B cell (primary cell): ENCODE data around the gene UBFD1. TPM values are rescaled to one million over a fixed set of nuclear protein-coding genes. Genes with fewer than 3 reads are reported as not detected.

Source experiments
- ATAC-seq: fragments of 200-7000 bp; cut with Tn5 transposase; one replicate; pipeline ENCODE4 v1.10.0; 2021; ENCODE audit warnings: low read depth, mild to moderate bottlenecking, moderate number of reproducible peaks, moderate library complexity
- CTCF ChIA-PET: fragments of 350-600 bp; sonication (Branson Sonifier 250); formaldehyde crosslinking; loops from one replicate; lab custom pipeline; 2021; ENCODE audit warnings: antibody characterized with exemption, inconsistent platforms; lab: Charles Lee
- POLR2A ChIA-PET: fragments of 350-600 bp; sonication (Branson Sonifier 250); formaldehyde crosslinking; loops from one replicate; lab custom pipeline; 2021; ENCODE audit warnings: antibody characterized with exemption; lab: Charles Lee
- DNase-seq: peaks from one replicate; pipeline ENCODE4 v3.0.0; 2013
- H2AFZ ChIP-seq: 2 replicates; pipeline ENCODE4 v1.6.1; 2012; ENCODE audit warnings: mild to moderate bottlenecking, low read depth, low read length; ENCODE audit not compliant: insufficient read depth, poor library complexity, severe bottlenecking
- H3K27ac ChIP-seq, 2 donors: 1 replicate in 1 of 2; 2 replicates in 1 of 2; pipeline ENCODE4 v1.5.1; 2012 to 2013; ENCODE audit warnings: low read length in 2 of 2, mild to moderate bottlenecking in 2 of 2, moderate library complexity in 1 of 2
- H3K27me3 ChIP-seq, 4 experiments: fragments of 200-600 bp in 1 of 4; sonication (generic) in 1 of 4; replicated peaks in 1 of 4; 1 replicate in 2 of 4; 2 replicates in 2 of 4; pipeline versions ENCODE4 v1.6.1 to v1.7.0; 2013 to 2016; ENCODE audit warnings: low read length in 3 of 4, mild to moderate bottlenecking in 2 of 4, mixed read lengths in 1 of 4, moderate library complexity in 1 of 4; ENCODE audit not compliant: insufficient read depth in 4 of 4, control insufficient read depth in 3 of 4; ENCODE audit errors: control extremely low read depth in 1 of 4
- H3K36me3 ChIP-seq, 2 experiments: replicated peaks in 1 of 2; 1 replicate in 1 of 2; 2 replicates in 1 of 2; pipeline versions ENCODE4 v1.6.1 to v1.7.1; 2013; ENCODE audit warnings: low read length in 1 of 2; ENCODE audit not compliant: insufficient read depth in 2 of 2, control insufficient read depth in 1 of 2; ENCODE audit errors: control extremely low read depth in 1 of 2, extremely low read depth in 1 of 2
- H3K4me1 ChIP-seq, 2 donors: fragments of 200-600 bp in 1 of 2; sonication (generic) in 1 of 2; 1 replicate in 1 of 2; 2 replicates in 1 of 2; pipeline versions ENCODE4 v1.5.1 to v1.6.1; 2013 to 2017; ENCODE audit warnings: low read length in 2 of 2; ENCODE audit not compliant: control insufficient read depth in 2 of 2, insufficient read depth in 2 of 2
- H3K4me2 ChIP-seq: replicated peaks from 2 replicates; pipeline ENCODE3; 2012; ENCODE audit warnings: mild to moderate bottlenecking, low read depth, low read length; ENCODE audit not compliant: poor library complexity, severe bottlenecking
- H3K4me3 ChIP-seq, 5 experiments: fragments of 200-600 bp in 1 of 5; sonication (generic) in 1 of 5; 1 replicate in 3 of 5; 2 replicates in 2 of 5; pipeline versions ENCODE4 v1.5.1 to v1.7.0; 2011 to 2016; ENCODE audit warnings: low read length in 4 of 5, mild to moderate bottlenecking in 4 of 5, low read depth in 2 of 5, control low read depth in 1 of 5, moderate library complexity in 1 of 5; ENCODE audit not compliant: insufficient read depth in 1 of 5; ENCODE audit errors: control extremely low read depth in 1 of 5, extremely low read depth in 1 of 5
- H3K79me2 ChIP-seq: fragments of 200-600 bp; sonication (generic); one replicate; pipeline ENCODE4 v1.6.0; 2016; ENCODE audit warnings: low read length; ENCODE audit not compliant: control insufficient read depth, insufficient read depth
- H3K9ac ChIP-seq: fragments of 200-600 bp; sonication (generic); 2 replicates; pipeline ENCODE4 v1.6.1; 2017; ENCODE audit warnings: mild to moderate bottlenecking, low read length, moderate library complexity
- H3K9me3 ChIP-seq, 3 donors: one replicate each; pipeline versions ENCODE4 v1.6.1 to v1.7.1; 2013; ENCODE audit warnings: low read length in 2 of 3; ENCODE audit not compliant: control insufficient read depth in 2 of 3, insufficient read depth in 1 of 3; ENCODE audit errors: control extremely low read depth in 1 of 3
- H4K20me1 ChIP-seq: 2 replicates; pipeline ENCODE4 v1.6.0; 2012; ENCODE audit warnings: mild to moderate bottlenecking, low read length; ENCODE audit not compliant: insufficient read depth, control insufficient read depth, poor library complexity, severe bottlenecking
- H3K27ac Mint-ChIP-seq: one replicate; pipeline ENCODE4 v1.8.0; 2021; ENCODE audit warnings: mixed read lengths
- H3K27me3 Mint-ChIP-seq: one replicate; pipeline ENCODE4 v1.8.0; 2021; ENCODE audit warnings: mixed read lengths
- H3K4me1 Mint-ChIP-seq: one replicate; pipeline ENCODE4 v1.8.0; 2021; ENCODE audit warnings: mixed read lengths
- H3K4me3 Mint-ChIP-seq: one replicate; pipeline ENCODE4 v1.8.0; 2021; ENCODE audit warnings: mixed read lengths
- H3K9me3 Mint-ChIP-seq: one replicate; pipeline ENCODE4 v1.8.0; 2022; ENCODE audit warnings: mixed read lengths; ENCODE audit not compliant: insufficient read depth
- EZH2 ChIP-seq: IDR thresholded peaks from 2 replicates; pipeline ENCODE4 v1.6.1; 2012; ENCODE audit warnings: borderline replicate concordance, low read depth, mild to moderate bottlenecking, moderate library complexity, low read length; ENCODE audit not compliant: insufficient read depth, poor library complexity, severe bottlenecking
- WGBS: methylation state at CpG from one replicate; pipeline ENCODE4 v1.1.5; 2013; ENCODE audit warnings: missing lambda C conversion rate; ENCODE audit not compliant: insufficient coverage; 5-methylcytosine and 5-hydroxymethylcytosine counted together
- intact Hi-C: fragments of 100-400 bp; cut with micrococcal nuclease; formaldehyde crosslinking; loops from one replicate; pipeline ENCODE4 v1.10.0; 2022
- polyA plus RNA-seq: library from polyadenylated mRNA; depleted of rRNA; stranded (reverse); fragments of >200 nt; gene quantifications from 2 replicates; pipeline ENCODE4 v1.2.3, GENCODE V29; 2012
- total RNA-seq, 2 donors: library from RNA; stranded (reverse); fragments of 120-200 nt in 1 of 2; gene quantifications; 1 replicate in 1 of 2; 2 replicates in 1 of 2; pipeline versions ENCODE4 v1.2.3 to v1.2.4, GENCODE V29; 2013 to 2022
- TF ChIP-seq, protein P1 (sequence below): fragments of 200-600 bp; IDR thresholded peaks from one replicate; pipeline ENCODE4 v1.8.0; 2022; ENCODE audit warnings: antibody characterized with exemption, mild to moderate bottlenecking

The UBFD1 gene
- total and polyA plus RNA-seq, 2 donors (not counting 1 experiment from before 2014, with no cell fraction given): 12.8 to 49.2 TPM

- Histone ChIP-seq H3K4me3 (peak overlapping the region; percentile 75 to 95 (median 91)), H4K20me1 (peaks cover 50% of the 10 kb centered on the region), H3K9me3 (no peaks in the 10 kb centered on the region), H3K27me3 (no peaks in the 10 kb centered on the region), H3K79me2 (peaks cover 76% of the 10 kb centered on the region), H3K9ac (peak overlapping the region; percentile 86), H3K4me2 (peak overlapping the region; percentile 92), H3K36me3 (peaks cover 0 to 11% of the 10 kb centered on the region in 2 experiments), H3K27ac (peak overlapping the region; percentile 86 to 91), H2AFZ (no peak overlapping the region), H3K4me1 (peaks cover 44 to 64% of the 10 kb centered on the region in 2 donors)
- Mint-ChIP-seq H3K27me3 (no peaks in the 10 kb centered on the region), H3K4me3 (peak overlapping the region; percentile 94), H3K4me1 (peaks cover 63% of the 10 kb centered on the region), H3K27ac (peak overlapping the region; percentile 90), H3K9me3 (no peaks in the 10 kb centered on the region)
- ATAC-seq: no peak
- POLR2A ChIA-PET: interaction anchor here (0.7 to 4.9 kb wide), 4 partner anchors 9 to 49 kb away, joined by 3 to 39 read pairs (median 6); partner anchors contain the start of genes EARS2 and UBFD1
- CTCF ChIA-PET: interaction anchor here (0.8 to 3.9 kb wide), 9 partner anchors 8 to 49 kb away, joined by 3 to 19 read pairs (median 3); partner anchors contain the start of genes EARS2 and UBFD1
- intact Hi-C loops: no loop called here
- TF ChIP-seq, protein P1, sequence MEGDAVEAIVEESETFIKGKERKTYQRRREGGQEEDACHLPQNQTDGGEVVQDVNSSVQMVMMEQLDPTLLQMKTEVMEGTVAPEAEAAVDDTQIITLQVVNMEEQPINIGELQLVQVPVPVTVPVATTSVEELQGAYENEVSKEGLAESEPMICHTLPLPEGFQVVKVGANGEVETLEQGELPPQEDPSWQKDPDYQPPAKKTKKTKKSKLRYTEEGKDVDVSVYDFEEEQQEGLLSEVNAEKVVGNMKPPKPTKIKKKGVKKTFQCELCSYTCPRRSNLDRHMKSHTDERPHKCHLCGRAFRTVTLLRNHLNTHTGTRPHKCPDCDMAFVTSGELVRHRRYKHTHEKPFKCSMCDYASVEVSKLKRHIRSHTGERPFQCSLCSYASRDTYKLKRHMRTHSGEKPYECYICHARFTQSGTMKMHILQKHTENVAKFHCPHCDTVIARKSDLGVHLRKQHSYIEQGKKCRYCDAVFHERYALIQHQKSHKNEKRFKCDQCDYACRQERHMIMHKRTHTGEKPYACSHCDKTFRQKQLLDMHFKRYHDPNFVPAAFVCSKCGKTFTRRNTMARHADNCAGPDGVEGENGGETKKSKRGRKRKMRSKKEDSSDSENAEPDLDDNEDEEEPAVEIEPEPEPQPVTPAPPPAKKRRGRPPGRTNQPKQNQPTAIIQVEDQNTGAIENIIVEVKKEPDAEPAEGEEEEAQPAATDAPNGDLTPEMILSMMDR: no peak
- no peak for TF ChIP-seq EZH2
- DNase-seq: peak; percentile 36
- 39% methylated on average over 20 of the region's 28 CpGs for WGBS
These were observed 48.7 kb upstream of the UBFD1 start for GRCh38 chr16:23508589-23509440.

- CTCF ChIA-PET: interaction anchor here (0.8 to 3.9 kb wide), 6 partner anchors 9 to 74 kb away, joined by 3 to 19 read pairs (median 4); partner anchors contain the start of genes EARS2 and UBFD1
- peaks cover 38 to 58% of the 10 kb centered on the region in 2 donors for H3K4me1 ChIP-seq
- peak overlapping the region; percentile 86 to 91 for H3K27ac ChIP-seq
These were observed 48.1 kb upstream of the UBFD1 start for GRCh38 chr16:23509441-23509754.

More at GRCh38 chr16:23509441-23509754, 48.1 kb upstream of the UBFD1 start:
- intact Hi-C loops: no loop called here
- Histone ChIP-seq H2AFZ (no peak overlapping the region), H3K4me3 (peak overlapping the region; percentile 75 to 95 (median 91)), H3K9ac (peak overlapping the region; percentile 86), H3K9me3 (no peaks in the 10 kb centered on the region), H4K20me1 (peaks cover 44% of the 10 kb centered on the region), H3K27me3 (no peaks in the 10 kb centered on the region), H3K36me3 (peaks cover 0 to 8% of the 10 kb centered on the region in 2 experiments), H3K79me2 (peaks cover 71% of the 10 kb centered on the region), H3K4me2 (peak overlapping the region; percentile 92)
- POLR2A ChIA-PET: interaction anchor here (0.7 to 4.9 kb wide), 4 partner anchors 8 to 46 kb away, joined by 3 to 39 read pairs (median 4); no protein-coding TSS in a partner anchor
- no CpG with 5 or more reads among the region's 5 CpGs for WGBS
- Mint-ChIP-seq H3K27me3 (no peaks in the 10 kb centered on the region), H3K4me3 (peak overlapping the region; percentile 94), H3K4me1 (peaks cover 57% of the 10 kb centered on the region), H3K27ac (peak overlapping the region; percentile 90), H3K9me3 (no peaks in the 10 kb centered on the region)
- DNase-seq: no peak
- TF ChIP-seq EZH2: no peak
- TF ChIP-seq, protein P1: no peak
- no peak for ATAC-seq
